Epithelial cell of proximal tubule (primary cell): ENCODE data around the gene DCX. TPM values are rescaled to one million over a fixed set of nuclear protein-coding genes. Genes with fewer than 3 reads are reported as not detected.
A peak's percentile ranks its signal among the peaks of the same experiment; 100 is the strongest.

Experiments used
- DNase-seq: peaks from one replicate; pipeline ENCODE4 v3.0.0-alpha.2; 2011; ENCODE audit warnings: low read depth
- H3K4me3 ChIP-seq: 2 replicates; pipeline ENCODE4 v1.5.1; 2011; ENCODE audit warnings: low read depth, mild to moderate bottlenecking, low read length
- total RNA-seq: library from RNA; depleted of rRNA; stranded (reverse); fragments of >200 nt; gene quantifications from 2 replicates; pipeline ENCODE4 v1.2.3, GENCODE V29; 2015
- TF ChIP-seq, protein P1 (sequence below): conservative IDR thresholded peaks from 2 replicates; pipeline ENCODE4 v1.5.1; 2012; ENCODE audit warnings: low read depth, mild to moderate bottlenecking, low read length

DCX gene
- not detected in 2 replicates for total RNA-seq

DNA sequence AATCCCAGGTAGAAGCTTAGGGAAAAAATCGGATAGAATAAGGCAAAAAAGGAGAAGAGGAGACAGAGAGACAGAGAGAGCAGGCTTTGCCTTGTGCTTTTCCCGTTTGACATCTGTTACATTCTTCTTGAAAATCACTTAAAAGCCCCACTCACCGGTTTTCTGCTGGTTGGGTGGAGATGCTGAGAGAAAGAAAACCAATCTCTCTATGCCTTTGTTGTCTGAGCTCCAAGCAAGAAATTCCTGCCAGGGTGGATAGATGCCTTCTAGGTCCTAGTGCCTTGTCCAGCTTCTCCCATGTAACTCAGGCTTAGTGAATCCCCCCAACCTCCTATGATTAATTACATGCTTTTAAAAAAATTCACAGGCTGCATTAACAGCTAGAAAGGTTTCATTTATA, at the start of gene DCX:
DCX (minus strand) TSS at position 210 of the 400 bp plus-strand sequence. CDS start 1,794 bp downstream, outside the sequence.
- TF ChIP-seq, protein P1, sequence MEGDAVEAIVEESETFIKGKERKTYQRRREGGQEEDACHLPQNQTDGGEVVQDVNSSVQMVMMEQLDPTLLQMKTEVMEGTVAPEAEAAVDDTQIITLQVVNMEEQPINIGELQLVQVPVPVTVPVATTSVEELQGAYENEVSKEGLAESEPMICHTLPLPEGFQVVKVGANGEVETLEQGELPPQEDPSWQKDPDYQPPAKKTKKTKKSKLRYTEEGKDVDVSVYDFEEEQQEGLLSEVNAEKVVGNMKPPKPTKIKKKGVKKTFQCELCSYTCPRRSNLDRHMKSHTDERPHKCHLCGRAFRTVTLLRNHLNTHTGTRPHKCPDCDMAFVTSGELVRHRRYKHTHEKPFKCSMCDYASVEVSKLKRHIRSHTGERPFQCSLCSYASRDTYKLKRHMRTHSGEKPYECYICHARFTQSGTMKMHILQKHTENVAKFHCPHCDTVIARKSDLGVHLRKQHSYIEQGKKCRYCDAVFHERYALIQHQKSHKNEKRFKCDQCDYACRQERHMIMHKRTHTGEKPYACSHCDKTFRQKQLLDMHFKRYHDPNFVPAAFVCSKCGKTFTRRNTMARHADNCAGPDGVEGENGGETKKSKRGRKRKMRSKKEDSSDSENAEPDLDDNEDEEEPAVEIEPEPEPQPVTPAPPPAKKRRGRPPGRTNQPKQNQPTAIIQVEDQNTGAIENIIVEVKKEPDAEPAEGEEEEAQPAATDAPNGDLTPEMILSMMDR: no peak
- no peak within 1 kb of the TSS for H3K4me3 ChIP-seq
- no peak for DNase-seq

DNA sequence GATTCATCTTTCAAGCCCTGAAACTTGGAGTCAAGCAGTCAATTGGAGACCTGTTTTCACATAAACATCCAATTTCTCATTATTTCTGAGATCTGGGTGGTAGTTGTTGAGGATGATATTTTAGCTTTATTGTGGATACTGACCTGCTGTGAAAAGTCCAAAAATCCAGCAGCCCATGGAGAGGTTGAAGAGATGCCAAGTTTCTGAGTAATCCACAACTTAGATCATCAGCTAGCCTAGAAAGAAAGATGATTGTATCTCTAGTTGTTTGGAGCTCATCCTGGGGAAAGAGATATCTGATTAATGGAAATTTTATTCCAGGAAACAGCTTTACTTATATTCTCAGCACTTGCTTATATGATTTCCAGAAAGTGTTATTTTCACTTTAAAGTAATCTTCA, 48.6 kb upstream of the DCX start:
- TF ChIP-seq, protein P1: no peak
- DNase-seq: no peak
- H3K4me3 ChIP-seq: no peak overlapping the region

DNA sequence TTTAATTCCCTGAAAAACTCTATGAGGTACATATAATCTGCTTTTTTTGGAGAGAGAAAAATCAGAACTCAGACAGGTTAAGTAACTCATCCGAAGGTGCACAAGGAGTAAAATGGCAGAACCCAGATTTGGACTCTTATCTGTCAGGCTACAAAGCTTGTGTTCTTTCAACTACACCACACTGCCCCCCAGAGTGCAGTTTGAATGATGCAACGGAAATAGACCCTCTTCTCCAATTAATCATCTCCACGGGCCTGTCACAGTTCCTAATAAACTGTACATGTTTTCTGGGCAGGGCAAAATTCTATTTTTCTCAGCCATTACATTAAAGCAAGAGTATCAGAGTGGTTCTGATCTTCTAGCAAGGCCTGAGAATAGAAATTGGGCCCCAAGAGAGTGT, 35.3 kb upstream of the DCX start:
- H3K4me3 ChIP-seq: no peak overlapping the region
- TF ChIP-seq, protein P1: peak; percentile 60
- no peak for DNase-seq

DNA sequence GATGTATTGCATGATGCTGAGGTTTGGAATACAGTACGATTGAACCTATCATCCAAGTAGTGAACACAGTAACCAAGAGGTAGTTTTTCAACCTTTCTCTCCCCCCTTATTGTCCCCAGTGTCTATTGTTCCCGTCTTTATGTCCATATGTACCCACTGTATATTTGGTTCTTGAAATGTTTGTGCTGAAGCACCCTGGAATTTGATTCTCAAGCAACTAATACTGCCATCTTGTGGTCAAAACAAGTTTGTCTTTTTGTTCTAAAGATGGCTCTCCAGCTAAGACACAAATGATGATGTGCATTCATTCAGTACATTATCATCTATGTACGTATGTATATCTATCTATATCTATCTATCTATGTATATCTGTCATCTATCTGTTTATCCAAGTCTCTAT, 33.5 kb upstream of the DCX start:
- TF ChIP-seq, protein P1: peak; percentile 55
- DNase-seq: no peak
- H3K4me3 ChIP-seq: no peak overlapping the region

DNA sequence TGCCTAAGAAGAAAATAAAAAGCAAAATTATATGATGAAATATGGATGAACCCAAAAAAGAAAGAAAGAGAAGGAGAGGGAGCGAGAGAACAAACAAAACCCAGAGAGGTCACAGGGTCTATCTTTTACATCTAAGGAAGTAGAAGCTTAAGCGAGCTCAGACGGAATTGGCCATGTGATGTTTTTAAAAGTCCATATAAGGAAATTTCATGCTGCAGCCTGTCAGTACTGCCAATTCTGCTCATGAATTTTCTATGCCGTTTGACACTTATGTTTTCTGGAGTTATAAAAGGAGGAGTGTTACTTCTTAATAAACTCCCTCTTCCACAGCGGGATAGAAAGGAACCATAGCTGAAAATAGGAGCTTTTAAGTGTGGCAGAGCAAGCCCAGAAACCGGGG, 32.9 kb upstream of the DCX start:
- no peak overlapping the region for H3K4me3 ChIP-seq
- no peak for DNase-seq
- TF ChIP-seq, protein P1: no peak

DNA sequence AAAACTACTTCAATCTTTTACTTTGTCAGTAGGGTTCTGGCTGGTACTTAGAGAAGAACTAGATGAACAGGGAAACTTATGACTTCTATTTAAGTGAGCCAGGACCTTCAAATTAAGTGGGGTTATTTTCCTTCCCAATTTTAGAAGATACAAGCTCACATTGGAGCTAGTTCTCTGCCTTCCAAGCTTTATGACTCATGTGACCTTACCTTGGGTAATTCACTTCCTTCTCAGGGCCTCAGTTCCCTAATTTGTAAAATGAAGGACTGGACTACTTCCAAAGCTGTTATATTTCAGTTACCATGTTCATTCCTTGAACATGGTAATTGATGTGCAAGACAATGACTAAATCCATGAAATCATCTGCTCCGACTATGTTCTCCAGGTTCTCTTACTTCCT, 32.0 kb upstream of the DCX start:
- no peak overlapping the region for H3K4me3 ChIP-seq
- DNase-seq: no peak
- TF ChIP-seq, protein P1: no peak

DNA sequence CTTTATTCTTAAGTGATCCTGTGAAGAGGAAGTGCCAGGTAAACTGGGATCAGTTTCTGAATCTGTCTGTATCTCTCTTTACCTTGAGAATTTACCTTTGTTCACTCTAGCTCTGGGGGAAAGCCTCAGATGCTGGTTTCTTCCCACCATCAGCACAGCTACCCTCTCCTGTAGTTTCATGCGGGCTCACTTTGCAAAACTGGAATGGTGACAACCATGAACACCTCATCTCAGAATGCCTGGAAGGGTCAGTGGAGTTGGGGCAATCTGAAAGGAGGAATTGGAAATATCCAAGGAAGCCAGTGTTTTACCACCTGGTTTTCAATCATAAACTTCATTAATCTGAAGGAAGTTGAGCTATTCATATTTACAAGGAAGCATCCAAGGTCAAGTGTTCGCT, 30.8 kb upstream of the DCX start:
- no peak for DNase-seq
- TF ChIP-seq, protein P1: no peak
- no peak overlapping the region for H3K4me3 ChIP-seq
